AG08395 (cell line): Measurements from ENCODE around the gene CFAP53.

Source experiments
- DNase-seq: peaks from one replicate; pipeline ENCODE4 v3.0.0; 2012; ENCODE audit warnings: mixed read lengths, low spot score

CFAP53 gene

GRCh38 chr18:50287441-50288347 is 21.4 kb upstream of the CFAP53 start, which contains the start of gene CXXC1:
Gene CXXC1 (minus strand): TSS chr18:50287692. CDS start chr18:50287589, 103 bp downstream.
- DNase-seq, result peak; percentile 94

DNA sequence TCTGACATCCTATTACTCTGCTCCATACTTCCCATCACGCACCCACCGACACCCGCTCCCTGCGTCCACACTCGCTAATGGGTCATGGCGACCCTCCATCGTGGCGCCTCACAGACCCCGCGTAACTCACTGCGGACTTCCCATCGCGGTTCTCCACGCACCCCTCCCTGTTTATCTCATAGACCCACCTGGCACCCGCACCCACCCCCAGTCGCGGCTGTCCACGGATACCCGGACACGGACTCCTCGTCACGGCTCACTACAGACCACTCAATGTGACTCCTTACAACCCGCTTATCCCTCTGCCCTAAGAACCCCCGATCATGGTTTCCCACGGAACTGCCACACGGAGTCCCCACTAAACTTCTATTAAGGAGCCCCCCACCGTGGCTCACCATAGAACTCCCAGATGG is 20.7 kb upstream of the CFAP53 start:
- no peak for DNase-seq

- DNase-seq, result no peak
These were observed 20.2 kb upstream of the CFAP53 start for GRCh38 chr18:50286391-50287027.

DNA sequence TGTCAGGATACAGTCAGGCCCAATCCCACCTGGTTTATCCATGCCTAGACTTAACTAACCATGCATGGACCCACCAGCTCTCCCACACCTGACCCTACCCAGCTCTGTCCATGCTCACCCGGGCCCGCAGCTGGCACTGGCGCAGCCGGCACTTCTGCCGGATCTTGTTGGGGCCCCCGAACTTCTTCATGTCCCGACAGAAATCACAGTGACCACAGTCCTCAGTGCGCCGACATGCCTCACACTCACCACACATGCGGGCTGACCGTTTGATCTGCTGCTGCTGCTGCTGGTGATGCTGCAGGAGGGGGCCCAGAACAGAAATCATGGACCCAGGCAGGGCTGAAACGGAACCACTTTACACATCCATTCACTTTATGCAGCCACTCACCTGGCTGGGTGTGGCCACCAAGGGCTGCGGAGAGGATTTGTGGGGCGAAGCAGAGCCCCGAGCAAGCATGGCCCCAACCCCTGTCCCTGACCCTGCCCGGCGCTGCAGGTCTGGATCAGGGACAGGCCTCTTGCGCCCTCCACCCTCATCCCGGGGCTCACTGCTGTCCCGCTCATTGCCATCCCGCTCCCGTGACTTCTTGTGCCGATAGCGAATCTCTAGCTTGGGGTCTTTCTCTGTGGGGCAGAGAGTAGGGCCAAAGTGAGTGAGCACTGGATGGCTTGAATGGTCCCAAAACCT is 19.5 kb upstream of the CFAP53 start:
- DNase-seq, result no peak

DNA sequence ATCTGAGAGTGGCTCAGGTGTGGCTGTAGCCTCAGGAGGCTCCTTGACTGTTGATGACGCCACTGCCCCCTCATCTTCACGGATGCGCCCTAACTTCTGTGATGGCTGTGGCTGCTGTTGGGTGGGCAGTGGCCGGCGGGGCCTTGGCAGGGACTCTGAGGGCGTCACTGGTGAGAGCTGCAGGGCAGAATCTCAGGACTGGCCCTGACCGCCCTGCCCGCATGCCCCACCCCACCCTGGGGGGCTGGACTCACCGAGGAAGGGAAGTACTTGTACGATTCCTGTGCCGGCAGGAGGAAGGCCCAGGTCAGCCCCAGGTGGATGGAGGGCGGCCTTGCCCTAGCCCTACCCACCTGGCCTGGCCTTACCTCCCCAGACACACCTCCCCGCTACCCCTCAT is 18.8 kb upstream of the CFAP53 start:
- DNase-seq, result no peak

DNA sequence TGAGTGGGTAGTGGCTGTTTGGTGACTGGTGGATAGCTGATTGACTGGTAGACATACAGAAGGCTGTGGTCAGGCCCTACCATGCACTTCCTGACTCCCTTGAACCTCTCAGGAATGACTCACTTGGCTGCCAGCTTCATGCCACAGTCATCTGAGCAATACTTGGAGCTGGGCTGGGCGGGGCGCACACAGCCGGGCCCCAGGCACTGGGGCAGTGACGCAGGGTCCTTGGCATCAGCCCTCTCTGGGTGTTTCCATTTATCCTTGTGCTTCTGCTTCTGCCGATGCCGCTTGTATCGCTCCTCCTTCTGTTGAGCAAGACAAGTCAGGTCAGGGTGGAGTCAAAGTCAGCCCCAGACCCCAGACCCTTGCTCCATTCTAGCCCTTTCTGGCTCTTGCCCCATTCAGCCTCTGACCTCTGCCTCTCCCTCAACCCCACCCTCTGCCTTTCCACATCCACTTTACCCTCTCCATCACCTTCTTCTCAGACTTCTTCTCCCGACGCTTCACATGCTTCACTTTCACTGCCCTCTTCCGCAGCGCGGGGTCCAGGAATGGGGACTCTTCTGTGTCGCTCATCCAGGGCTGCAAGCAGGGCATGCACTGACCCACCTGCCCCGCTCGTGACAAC is 18.1 kb upstream of the CFAP53 start:
- no peak for DNase-seq

DNA sequence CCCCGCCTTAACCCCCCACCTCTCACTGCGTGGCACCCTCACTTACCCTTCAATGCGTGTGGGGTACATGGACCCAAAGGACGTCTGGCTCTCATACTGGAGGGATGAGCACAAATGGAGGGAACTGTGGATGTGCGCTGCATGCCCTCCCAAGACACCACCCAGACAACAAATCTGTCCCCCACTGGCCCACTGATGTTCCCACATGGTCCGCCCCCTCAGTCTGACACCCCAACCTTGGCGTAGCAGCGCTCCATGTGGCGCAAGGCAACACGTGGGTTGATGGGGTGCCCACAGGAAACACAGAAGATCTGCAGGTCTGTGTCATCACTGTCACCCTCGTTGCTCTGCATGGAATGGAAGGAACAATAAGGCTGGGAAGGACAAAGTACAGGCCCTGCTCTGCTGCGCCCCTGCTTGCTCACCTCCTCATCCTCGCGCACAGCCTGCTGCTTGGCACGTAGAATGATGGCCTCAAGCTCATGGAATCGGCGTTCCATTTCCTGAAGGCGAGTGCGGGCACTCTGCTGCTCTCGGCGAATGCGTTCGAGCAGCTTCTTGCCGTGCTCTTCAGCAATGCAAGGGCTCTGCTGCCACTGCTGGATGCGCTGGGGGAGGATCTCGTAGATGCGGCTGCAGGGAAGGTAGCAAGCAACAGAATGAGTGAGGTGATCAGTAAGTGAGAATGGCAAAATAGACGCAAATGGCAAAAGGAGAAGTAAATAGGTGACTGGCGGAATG is 17.3 kb upstream of the CFAP53 start:
- no peak for DNase-seq

- DNase-seq, result no peak
These were observed 16.4 kb upstream of the CFAP53 start for GRCh38 chr18:50282521-50283335.

DNA sequence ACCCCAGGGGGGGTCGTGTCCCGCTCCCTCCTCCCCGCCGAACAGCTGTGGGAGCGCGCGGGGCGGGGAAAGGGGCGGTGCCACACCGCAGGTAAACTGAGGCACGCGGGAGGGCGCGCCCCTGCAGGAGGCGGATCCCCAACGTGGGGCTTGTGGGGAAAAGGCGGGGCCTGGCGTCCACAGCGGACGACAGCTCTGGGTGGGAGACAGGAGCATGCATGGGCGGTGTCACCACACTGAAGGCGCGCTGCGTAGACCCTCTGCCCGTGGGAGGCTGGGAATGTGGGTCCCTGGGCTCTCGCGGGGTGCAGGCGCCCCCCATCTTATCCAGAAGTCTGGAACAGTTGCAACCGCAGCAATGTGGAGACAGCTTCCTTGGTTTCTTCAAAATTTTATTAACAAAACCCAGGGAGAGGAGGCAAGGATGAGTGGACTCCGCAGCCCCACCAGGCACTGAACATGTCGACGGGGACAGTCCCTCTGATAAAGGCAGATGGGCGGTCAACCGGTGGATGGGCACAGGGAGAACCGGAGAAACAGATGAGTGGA is 15.8 kb upstream of the CFAP53 start:
- DNase-seq, result no peak

- peak; percentile 100 for DNase-seq
These were observed 15.1 kb upstream of the CFAP53 start, which contains the start of gene MBD1 for GRCh38 chr18:50281295-50281971. Gene MBD1 (minus strand): TSS chr18:50281523. CDS start chr18:50279992, 1,531 bp downstream.

GRCh38 chr18:50280707-50281294 is 14.5 kb upstream of the CFAP53 start:
- DNase-seq, result no peak

GRCh38 chr18:50279752-50280151 is 13.5 kb upstream of the CFAP53 start:
- no peak for DNase-seq

GRCh38 chr18:50277942-50278341 is 11.6 kb upstream of the CFAP53 start:
- DNase-seq, result no peak

DNA sequence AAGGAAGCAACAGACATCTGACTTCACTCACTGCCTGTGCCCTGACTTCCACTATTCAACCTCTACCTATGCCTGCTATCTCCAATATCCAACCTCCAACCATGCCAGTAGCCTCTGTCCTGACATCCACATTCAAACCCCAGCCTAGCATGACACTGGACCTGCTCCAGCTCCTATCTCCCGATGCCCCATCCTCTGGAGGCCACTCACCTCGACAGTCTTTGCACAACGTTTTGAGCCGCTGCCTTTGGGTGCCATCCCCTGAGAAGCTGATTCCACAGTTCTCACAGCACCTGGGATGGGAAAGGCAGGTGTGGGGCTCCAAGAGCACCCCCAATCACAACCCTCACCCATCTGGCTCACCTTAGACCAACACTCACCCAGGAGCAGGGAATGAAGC is 10.2 kb upstream of the CFAP53 start:
- DNase-seq, result no peak

DNA sequence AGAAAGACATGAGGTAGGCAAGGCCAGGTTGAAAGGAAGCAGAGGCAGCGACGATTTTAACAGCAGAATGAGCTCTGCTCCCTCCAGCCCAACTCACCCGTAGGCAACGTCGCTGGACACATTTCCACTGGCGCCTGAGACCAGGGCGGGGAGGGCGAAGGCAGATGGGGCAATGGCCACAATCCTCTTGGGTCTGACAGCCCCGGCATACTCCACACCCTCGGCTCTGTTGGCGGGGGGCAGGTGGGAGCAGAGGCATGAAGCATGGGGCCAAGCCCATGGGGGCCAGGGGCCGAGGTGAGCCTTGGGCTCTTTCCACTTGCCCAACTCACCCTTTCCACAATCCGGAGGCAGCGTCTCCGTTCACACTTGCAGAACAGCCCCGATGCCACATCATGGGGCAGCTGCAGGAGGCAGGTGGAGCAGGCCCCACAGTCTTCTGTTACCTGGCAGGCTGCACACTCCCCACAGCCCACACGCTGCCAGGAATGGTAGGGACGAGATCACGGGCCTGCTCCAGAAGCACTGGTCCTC is 9.3 kb upstream of the CFAP53 start:
- DNase-seq, result no peak

DNA sequence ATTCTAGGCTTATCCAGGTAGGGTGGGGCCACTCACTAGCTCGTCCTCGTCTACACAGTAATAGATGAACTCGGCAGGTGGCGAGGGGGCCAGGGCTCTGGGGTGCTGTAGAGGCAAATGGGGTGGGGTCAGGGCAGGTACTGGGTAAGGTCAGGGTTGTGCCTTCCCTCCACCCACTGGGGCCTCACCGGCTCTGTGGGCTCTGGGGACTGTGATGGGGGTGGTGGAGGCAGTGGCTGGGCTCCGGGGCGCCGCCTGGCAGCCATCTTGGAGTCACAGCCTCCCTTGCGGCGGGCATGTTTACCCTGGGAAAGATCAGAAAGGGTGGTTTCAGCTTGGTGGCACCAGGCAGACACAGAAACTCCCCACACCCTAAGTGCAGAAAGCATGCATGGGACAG is 8.6 kb upstream of the CFAP53 start:
- no peak for DNase-seq

DNA sequence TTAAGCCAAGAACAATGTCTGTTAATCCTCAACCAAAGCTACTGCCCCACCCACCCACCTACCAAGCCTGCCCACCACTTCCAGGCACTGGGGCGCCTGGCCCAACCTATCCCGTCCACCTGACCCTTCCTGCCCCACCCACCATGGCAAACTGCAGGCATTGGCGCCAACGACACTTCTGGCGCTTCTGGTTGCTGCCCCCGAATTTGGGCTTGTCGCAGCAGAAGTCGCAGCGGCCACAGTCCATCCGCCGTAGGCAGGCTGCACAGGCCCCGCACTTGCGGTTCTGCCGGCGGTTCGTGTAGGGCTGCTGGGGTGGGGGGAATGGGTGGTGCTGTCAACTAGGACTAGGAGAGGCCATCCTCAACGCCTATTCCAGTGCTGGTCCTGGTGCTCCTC is 7.7 kb upstream of the CFAP53 start:
- DNase-seq, result no peak

GRCh38 chr18:50273203-50274043 is 7.1 kb upstream of the CFAP53 start:
- no peak for DNase-seq
